ENCODE measurements around the gene PDILT.

DNA sequence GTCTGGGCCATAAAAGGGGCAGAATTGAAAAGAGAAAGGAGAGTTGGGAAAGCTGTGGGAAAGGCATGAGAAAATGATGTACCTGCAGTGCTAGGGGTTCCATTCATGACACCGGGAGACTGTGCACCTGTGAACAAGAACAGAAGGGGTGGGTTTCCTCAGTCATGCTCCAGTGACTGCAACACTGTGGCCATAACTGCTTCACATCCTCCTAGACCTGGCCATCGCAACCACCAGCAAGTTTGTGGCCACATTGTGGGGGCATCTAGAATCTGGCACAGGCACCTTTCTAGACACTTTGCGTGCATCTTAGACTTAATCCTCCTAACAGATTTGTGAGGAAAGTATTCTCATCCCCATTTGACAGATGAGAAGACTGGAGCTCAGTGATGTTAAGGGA is 90.0 kb downstream of the PDILT start:
- no peak for TF ChIP-seq POLR2A (IDR thresholded peaks at IDR 0.05; ENCODE audit: low read length)
- TF ChIP-seq GATA1 (IDR thresholded peaks at IDR 0.05; ENCODE audit: low read depth, low read length), result no peak
